HG03175 (cell line): Measurements from ENCODE around the gene OR2AJ1.

ENCODE experiments used
- ATAC-seq: cut with Tn5 transposase; IDR thresholded peaks from one replicate; pipeline ENCODE4 v1.9.1; 2021; ENCODE audit warnings: mild to moderate bottlenecking, moderate library complexity; ENCODE audit not compliant: unreplicated experiment

OR2AJ1 gene

GRCh38 chr1:247961791-247962190 lies 37.1 kb downstream of the OR2AJ1 start:
- ATAC-seq: no peak

- no peak for ATAC-seq
Observed at GRCh38 chr1:247962911-247963588, 38.4 kb downstream of the OR2AJ1 start.

DNA sequence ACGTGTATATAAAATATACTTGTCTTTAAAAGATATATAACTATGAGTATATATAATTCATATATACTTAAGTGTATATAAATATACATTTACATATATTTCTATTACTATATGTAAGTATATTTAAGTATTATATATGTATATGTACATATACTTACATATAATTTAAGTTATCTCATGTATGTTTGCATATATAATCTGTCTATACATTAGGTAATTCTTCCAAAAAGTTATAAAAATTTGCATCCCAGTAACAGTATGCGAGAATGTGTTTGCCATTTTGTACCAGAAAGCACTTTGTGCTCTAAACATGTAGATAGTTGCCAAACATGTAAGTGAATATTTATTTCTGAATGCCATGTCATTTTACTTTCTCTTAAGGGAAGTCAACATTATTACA lies 40.2 kb downstream of the OR2AJ1 start, which contains the start of gene OR2AK2:
Gene OR2AK2 (plus strand): TSS at position 301 of the 400 bp plus-strand sequence. CDS start 144 bp downstream, outside the sequence.
- no peak for ATAC-seq

GRCh38 chr1:247966532-247967204 lies 42.0 kb downstream of the OR2AJ1 start:
- peak; percentile 85 for ATAC-seq
